Activated CD4-positive, CD25-positive, alpha-beta regulatory T cell treated with anti-CD3 and anti-CD28 coated beads, Interleukin-2, amount 50 U/mL, for 72 hours (primary cell): ENCODE results near the gene AUTS2.

Source experiments
- DNase-seq: peaks from one replicate; pipeline ENCODE4 v3.0.0; 2021

AUTS2 gene

GRCh38 chr7:70497793-70498192 is 899.5 kb downstream of the AUTS2 start:
- no peak for DNase-seq

GRCh38 chr7:70498232-70498992 is 900.1 kb downstream of the AUTS2 start:
- no peak for DNase-seq

GRCh38 chr7:70500261-70500660 is 902.0 kb downstream of the AUTS2 start:
- no peak for DNase-seq

GRCh38 chr7:70502117-70502863 is 904.0 kb downstream of the AUTS2 start:
- DNase-seq: no peak

GRCh38 chr7:70504254-70504653 is 906.0 kb downstream of the AUTS2 start:
- no peak for DNase-seq

GRCh38 chr7:70505468-70505867 is 907.2 kb downstream of the AUTS2 start:
- no peak for DNase-seq

- DNase-seq: no peak
These were observed 907.6 kb downstream of the AUTS2 start for GRCh38 chr7:70505886-70506285.

- no peak for DNase-seq
These were observed 908.2 kb downstream of the AUTS2 start for GRCh38 chr7:70506434-70506833.

- no peak for DNase-seq
These were observed 913.9 kb downstream of the AUTS2 start for GRCh38 chr7:70512144-70512543.

- no peak for DNase-seq
These were observed 914.5 kb downstream of the AUTS2 start for GRCh38 chr7:70512761-70513160.

- no peak for DNase-seq
These were observed 922.3 kb downstream of the AUTS2 start for GRCh38 chr7:70520611-70521010.

GRCh38 chr7:70523249-70523988 is 925.1 kb downstream of the AUTS2 start:
- no peak for DNase-seq

GRCh38 chr7:70523989-70524351 is 925.7 kb downstream of the AUTS2 start:
- DNase-seq: no peak

- no peak for DNase-seq
These were observed 927.7 kb downstream of the AUTS2 start for GRCh38 chr7:70525991-70526390.

GRCh38 chr7:70527520-70528115 is 929.3 kb downstream of the AUTS2 start:
- DNase-seq: no peak

- no peak for DNase-seq
These were observed 931.2 kb downstream of the AUTS2 start for GRCh38 chr7:70529436-70529835.

GRCh38 chr7:70529914-70530585 is 931.8 kb downstream of the AUTS2 start:
- DNase-seq: no peak

- no peak for DNase-seq
These were observed 935.3 kb downstream of the AUTS2 start for GRCh38 chr7:70533614-70534013.

- DNase-seq: no peak
These were observed 940.9 kb downstream of the AUTS2 start for GRCh38 chr7:70539205-70539604.

GRCh38 chr7:70539617-70540016 is 941.3 kb downstream of the AUTS2 start:
- no peak for DNase-seq

- no peak for DNase-seq
These were observed 942.4 kb downstream of the AUTS2 start for GRCh38 chr7:70540641-70541040.

- no peak for DNase-seq
These were observed 944.6 kb downstream of the AUTS2 start for GRCh38 chr7:70542750-70543376.
